Measurements from ENCODE around the gene SLC39A11. TPM values are rescaled to one million over a fixed set of nuclear protein-coding genes. Genes with fewer than 3 reads are reported as not detected.

Gene SLC39A11
- total and polyA plus RNA-seq, 8 donors: 5.2 to 62.0 (median 12.9) TPM

- intact Hi-C loops (cut with DNase I; ENCODE audit: low total_unique reads): no loop called here
- Histone ChIP-seq H3K36me3 (no peaks in the 10 kb centered on the region), H3K27me3 (no peaks in the 10 kb centered on the region), H3K4me1 (no peaks in the 10 kb centered on the region), H3K27ac (no peak overlapping the region), H3K4me3 (no peak overlapping the region), H3K9me3 (no peaks in the 10 kb centered on the region)
- TF ChIP-seq EP300 (IDR thresholded peaks at IDR 0.05): no peak
- no peak for TF ChIP-seq POLR2AphosphoS5 (IDR thresholded peaks at IDR 0.05)
- no peak for TF ChIP-seq CTCF (IDR thresholded peaks at IDR 0.05)
- TF ChIP-seq POLR2A (IDR thresholded peaks at IDR 0.05): no peak
- WGBS, 5 donors: 96 to 100% (median 98%) methylated on average over 1 to 2 of the region's 2 CpGs
- no peak for DNase-seq
Observed at GRCh38 chr17:72745241-72745640, 347.2 kb downstream of the SLC39A11 start.

GRCh38 chr17:72743037-72743467, 349.4 kb downstream of the SLC39A11 start:
- no peak overlapping the region for H3K4me3 ChIP-seq
- no peaks in the 10 kb centered on the region for H3K27me3 ChIP-seq
- DNase-seq: no peak
- 70 to 96% (median 87%) methylated on average over 4 of the region's 4 CpGs for WGBS, 5 donors
- intact Hi-C loops (cut with DNase I; ENCODE audit: low total_unique reads): no loop called here
- H3K4me1 ChIP-seq: no peaks in the 10 kb centered on the region
- H3K27ac ChIP-seq: no peak overlapping the region
- no peaks in the 10 kb centered on the region for H3K9me3 ChIP-seq
- no peaks in the 10 kb centered on the region for H3K36me3 ChIP-seq
- TF ChIP-seq CTCF (IDR thresholded peaks at IDR 0.05) (no peak), POLR2A (IDR thresholded peaks at IDR 0.05) (no peak), EP300 (IDR thresholded peaks at IDR 0.05) (no peak), POLR2AphosphoS5 (IDR thresholded peaks at IDR 0.05) (no peak)

GRCh38 chr17:72737151-72737690, 355.3 kb downstream of the SLC39A11 start:
- intact Hi-C loops (cut with DNase I; ENCODE audit: low total_unique reads): loop anchor here (10.0 kb wide), 1 partner anchor 428 kb away; the partner anchor contains the start of gene SSTR2
- TF ChIP-seq EP300 (IDR thresholded peaks at IDR 0.05) (no peak), POLR2AphosphoS5 (IDR thresholded peaks at IDR 0.05) (no peak), POLR2A (IDR thresholded peaks at IDR 0.05) (no peak), CTCF (IDR thresholded peaks at IDR 0.05) (no peak)
- H3K9me3 ChIP-seq: no peaks in the 10 kb centered on the region
- no peak overlapping the region for H3K4me3 ChIP-seq
- no peaks in the 10 kb centered on the region for H3K4me1 ChIP-seq
- H3K36me3 ChIP-seq: peaks cover 6 to 28% (median 24%) of the 10 kb centered on the region in 4 donors
- 94 to 97% (median 96%) methylated on average over 4 of the region's 4 CpGs for WGBS, 5 donors
- no peaks in the 10 kb centered on the region for H3K27me3 ChIP-seq
- no peak overlapping the region for H3K27ac ChIP-seq
- no peak for DNase-seq

GRCh38 chr17:72735592-72735991, 356.9 kb downstream of the SLC39A11 start:
- WGBS, 5 donors: 93 to 98% (median 95%) methylated on average over 8 of the region's 8 CpGs
- peaks cover 6 to 28% (median 24%) of the 10 kb centered on the region in 4 donors for H3K36me3 ChIP-seq
- H3K27ac ChIP-seq: no peak overlapping the region
- no peaks in the 10 kb centered on the region for H3K9me3 ChIP-seq
- H3K27me3 ChIP-seq: no peaks in the 10 kb centered on the region
- TF ChIP-seq CTCF (IDR thresholded peaks at IDR 0.05): no peak
- no peak for TF ChIP-seq POLR2A (IDR thresholded peaks at IDR 0.05)
- TF ChIP-seq POLR2AphosphoS5 (IDR thresholded peaks at IDR 0.05): no peak
- TF ChIP-seq EP300 (IDR thresholded peaks at IDR 0.05): no peak
- H3K4me3 ChIP-seq: no peak overlapping the region
- DNase-seq: no peak
- intact Hi-C loops (cut with DNase I; ENCODE audit: low total_unique reads): loop anchor here (10.0 kb wide), 1 partner anchor 429 kb away; the partner anchor contains the start of gene SSTR2
- H3K4me1 ChIP-seq: no peaks in the 10 kb centered on the region
